ENCODE measurements around the gene NRXN2.

DNA sequence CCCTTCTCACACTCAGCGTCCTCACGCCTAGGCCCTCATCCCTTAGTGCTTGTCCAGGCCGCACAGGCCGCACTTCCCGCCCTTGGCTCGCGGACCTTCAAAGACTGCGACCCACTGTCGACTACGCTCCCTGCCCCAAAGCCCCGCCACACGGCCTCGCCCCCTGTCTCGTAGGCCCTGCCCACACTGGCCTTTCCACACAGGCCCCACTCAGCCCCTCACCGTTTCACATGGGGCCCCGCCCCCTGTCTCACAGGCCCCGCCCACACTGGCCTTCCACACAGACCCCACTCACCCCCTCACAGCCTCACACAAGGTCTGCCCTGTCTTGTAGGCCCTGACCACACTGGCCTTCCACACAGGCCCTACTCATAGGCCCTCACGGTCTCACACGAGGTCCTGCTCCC is 11.0 kb downstream of the NRXN2 start:
- TF ChIP-seq, protein P1, sequence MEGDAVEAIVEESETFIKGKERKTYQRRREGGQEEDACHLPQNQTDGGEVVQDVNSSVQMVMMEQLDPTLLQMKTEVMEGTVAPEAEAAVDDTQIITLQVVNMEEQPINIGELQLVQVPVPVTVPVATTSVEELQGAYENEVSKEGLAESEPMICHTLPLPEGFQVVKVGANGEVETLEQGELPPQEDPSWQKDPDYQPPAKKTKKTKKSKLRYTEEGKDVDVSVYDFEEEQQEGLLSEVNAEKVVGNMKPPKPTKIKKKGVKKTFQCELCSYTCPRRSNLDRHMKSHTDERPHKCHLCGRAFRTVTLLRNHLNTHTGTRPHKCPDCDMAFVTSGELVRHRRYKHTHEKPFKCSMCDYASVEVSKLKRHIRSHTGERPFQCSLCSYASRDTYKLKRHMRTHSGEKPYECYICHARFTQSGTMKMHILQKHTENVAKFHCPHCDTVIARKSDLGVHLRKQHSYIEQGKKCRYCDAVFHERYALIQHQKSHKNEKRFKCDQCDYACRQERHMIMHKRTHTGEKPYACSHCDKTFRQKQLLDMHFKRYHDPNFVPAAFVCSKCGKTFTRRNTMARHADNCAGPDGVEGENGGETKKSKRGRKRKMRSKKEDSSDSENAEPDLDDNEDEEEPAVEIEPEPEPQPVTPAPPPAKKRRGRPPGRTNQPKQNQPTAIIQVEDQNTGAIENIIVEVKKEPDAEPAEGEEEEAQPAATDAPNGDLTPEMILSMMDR (IDR thresholded peaks at IDR 0.05; ENCODE audit: insufficient read depth, low read depth, low read length): no peak
- no peak for TF ChIP-seq EZH2 (IDR thresholded peaks at IDR 0.05; ENCODE audit: insufficient read depth, low read length)

Data from astrocyte (in vitro differentiated cells and primary cell).